IMR-90 (cell line): ENCODE measurements around the gene SLC17A9. TPM values are rescaled to one million over a fixed set of nuclear protein-coding genes. Genes with fewer than 3 reads are reported as not detected.

Experiments
- ATAC-seq: fragments of 200-7000 bp; cut with Tn5 transposase; 2 replicates; pipeline ENCODE4 v1.9.1; 2020; ENCODE audit warnings: low read depth, mild to moderate bottlenecking, moderate library complexity
- BruUV-seq: library from RNA; stranded (reverse); fragments of 400-500 nt; replicated peaks from 2 replicates; lab custom pipeline; 2021; lab: Mats Ljungman, UMichigan
- CTCF ChIA-PET: fragments of 300-600 bp; formaldehyde crosslinking; extraction: SDS; loops from one replicate; lab custom pipeline; 2021; ENCODE audit warnings: antibody characterized with exemption; lab: Yijun Ruan, JAX
- POLR2A ChIA-PET: fragments of 300-600 bp; sonication (Branson Sonifier 250); formaldehyde crosslinking; loops from one replicate; lab custom pipeline; 2022; ENCODE audit warnings: antibody characterized with exemption; ENCODE audit not compliant: unreplicated experiment; lab: Charles Lee
- DNase-seq: peaks from one replicate; pipeline ENCODE4 v3.0.0; 2013
- H2AFZ ChIP-seq: replicated peaks from 2 replicates; pipeline ENCODE3; 2013; ENCODE audit warnings: low read length, mild to moderate bottlenecking; ENCODE audit not compliant: poor library complexity
- H2AK5ac ChIP-seq: 2 replicates; pipeline ENCODE4 v1.6.1; 2013; ENCODE audit warnings: low read depth, low read length, inconsistent platforms
- H2AK9ac ChIP-seq: replicated peaks from 2 replicates; pipeline ENCODE3; 2013; ENCODE audit warnings: mild to moderate bottlenecking, low read depth, low read length, moderate library complexity; ENCODE audit not compliant: poor library complexity
- H2BK120ac ChIP-seq: 2 replicates; pipeline ENCODE4 v1.6.1; 2013; ENCODE audit warnings: low read depth, low read length, inconsistent platforms
- H2BK15ac ChIP-seq: 3 replicates; pipeline ENCODE4 v1.6.1; 2013; ENCODE audit warnings: low read depth, low read length, inconsistent platforms
- H2BK20ac ChIP-seq: 2 replicates; pipeline ENCODE4 v1.6.1; 2013; ENCODE audit warnings: low read depth, mild to moderate bottlenecking, inconsistent platforms, low read length, moderate library complexity
- H2BK5ac ChIP-seq: 2 replicates; pipeline ENCODE4 v1.6.1; 2013; ENCODE audit warnings: mild to moderate bottlenecking, low read depth, low read length, inconsistent platforms; ENCODE audit not compliant: poor library complexity, severe bottlenecking
- H3K14ac ChIP-seq: replicated peaks from 2 replicates; pipeline ENCODE4 v1.6.1; 2013; ENCODE audit warnings: low read depth, low read length, inconsistent platforms
- H3K18ac ChIP-seq: 2 replicates; pipeline ENCODE4 v1.6.1; 2013; ENCODE audit warnings: low read depth, low read length, control low read depth
- H3K23ac ChIP-seq: 2 replicates; pipeline ENCODE4 v1.6.1; 2013; ENCODE audit warnings: low read depth, low read length, inconsistent platforms
- H3K27ac ChIP-seq: 2 replicates; pipeline ENCODE4 v1.5.1; 2013; ENCODE audit warnings: mild to moderate bottlenecking, control low read depth, low read length; ENCODE audit not compliant: insufficient read depth
- H3K27me3 ChIP-seq: 2 replicates; pipeline ENCODE4 v1.6.1; 2013; ENCODE audit warnings: low read length; ENCODE audit not compliant: control insufficient read depth, insufficient read depth
- H3K36me3 ChIP-seq: 2 replicates; pipeline ENCODE4 v1.6.1; 2013; ENCODE audit warnings: low read length, mixed read lengths; ENCODE audit not compliant: control insufficient read depth, insufficient read depth
- H3K4ac ChIP-seq: 2 replicates; pipeline ENCODE4 v1.6.1; 2013; ENCODE audit warnings: low read depth, low read length, inconsistent platforms
- H3K4me1 ChIP-seq: 2 replicates; pipeline ENCODE4 v1.6.1; 2013; ENCODE audit warnings: low read length, mixed read lengths; ENCODE audit not compliant: control insufficient read depth, insufficient read depth
- H3K4me2 ChIP-seq: 2 replicates; pipeline ENCODE4 v1.6.1; 2013; ENCODE audit warnings: low read depth, mild to moderate bottlenecking, control low read depth, low read length, moderate library complexity
- H3K4me3 ChIP-seq: 2 replicates; pipeline ENCODE4 v1.5.1; 2013; ENCODE audit warnings: low read depth, mild to moderate bottlenecking, control low read depth, low read length, moderate library complexity; ENCODE audit not compliant: insufficient read depth
- H3K56ac ChIP-seq: 2 replicates; pipeline ENCODE4 v1.6.1; 2013; ENCODE audit warnings: low read length, inconsistent platforms; ENCODE audit not compliant: insufficient read depth; ENCODE audit errors: extremely low read depth
- H3K79me1 ChIP-seq, 2 experiments: 2 replicates each; pipeline ENCODE4 v1.6.1; 2013; ENCODE audit warnings: low read length in 2 of 2, inconsistent platforms in 1 of 2, low read depth in 1 of 2
- H3K9ac ChIP-seq: 2 replicates; pipeline ENCODE4 v1.6.1; 2013; ENCODE audit warnings: low read depth, low read length, control low read depth
- H3K9me1 ChIP-seq: 2 replicates; pipeline ENCODE4 v1.6.1; 2013; ENCODE audit warnings: low read length, inconsistent platforms; ENCODE audit not compliant: insufficient read depth
- H3K9me3 ChIP-seq: 2 replicates; pipeline ENCODE4 v1.6.1; 2013; ENCODE audit warnings: low read length; ENCODE audit not compliant: control insufficient read depth, insufficient read depth
- H4K20me1 ChIP-seq: 2 replicates; pipeline ENCODE4 v1.6.1; 2013; ENCODE audit warnings: low read length, inconsistent platforms; ENCODE audit not compliant: insufficient read depth
- H4K5ac ChIP-seq: 2 replicates; pipeline ENCODE4 v1.6.1; 2013; ENCODE audit warnings: mild to moderate bottlenecking, low read depth, low read length, control low read depth
- H4K8ac ChIP-seq, 2 experiments: 2 replicates each; pipeline ENCODE4 v1.6.1; 2013; ENCODE audit warnings: low read depth in 2 of 2, low read length in 2 of 2, control low read depth in 1 of 2, inconsistent platforms in 1 of 2
- H4K91ac ChIP-seq: 2 replicates; pipeline ENCODE4 v1.6.1; 2013; ENCODE audit warnings: low read depth, low read length, inconsistent platforms; ENCODE audit not compliant: insufficient read depth
- BHLHE40 ChIP-seq: fragments of 150-350 bp; IDR thresholded peaks from 2 replicates; pipeline ENCODE4 v1.6.1; 2016; ENCODE audit warnings: mild to moderate bottlenecking, low read depth, low read length
- CEBPB ChIP-seq: IDR thresholded peaks from 2 replicates; pipeline ENCODE4 v1.6.1; 2012; ENCODE audit warnings: low read depth, low read length, improper control_type of control experiment
- CHD1 ChIP-seq: IDR thresholded peaks from 2 replicates; pipeline ENCODE4 v1.6.1; 2012; ENCODE audit warnings: low read depth, low read length, improper control_type of control experiment
- FOS ChIP-seq: fragments of 150-350 bp; IDR thresholded peaks from 2 replicates; pipeline ENCODE4 v1.6.1; 2016; ENCODE audit warnings: low read depth, low read length
- MAZ ChIP-seq: IDR thresholded peaks from 2 replicates; pipeline ENCODE4 v1.6.1; 2012; ENCODE audit warnings: low read depth, mild to moderate bottlenecking, low read length, improper control_type of control experiment, moderate library complexity, borderline replicate concordance
- MXI1 ChIP-seq: IDR thresholded peaks from 2 replicates; pipeline ENCODE4 v1.6.1; 2012; ENCODE audit warnings: low read depth, mild to moderate bottlenecking, low read length, moderate library complexity, borderline replicate concordance
- POLR2A ChIP-seq: IDR thresholded peaks from 2 replicates; pipeline ENCODE4 v1.6.1; 2012; ENCODE audit warnings: mild to moderate bottlenecking, low read depth, low read length
- RAD21 ChIP-seq: IDR thresholded peaks from 2 replicates; pipeline ENCODE4 v1.6.1; 2012; ENCODE audit warnings: low read length, improper control_type of control experiment
- RCOR1 ChIP-seq: IDR thresholded peaks from 2 replicates; pipeline ENCODE4 v1.6.1; 2012; ENCODE audit warnings: mild to moderate bottlenecking, low read length, improper control_type of control experiment; ENCODE audit not compliant: insufficient replicate concordance
- RFX5 ChIP-seq: IDR thresholded peaks from 2 replicates; pipeline ENCODE4 v1.8.0; 2012; ENCODE audit warnings: low read depth, mild to moderate bottlenecking, low read length, moderate library complexity
- SMC3 ChIP-seq: fragments of 150-350 bp; IDR thresholded peaks from 2 replicates; pipeline ENCODE4 v1.6.1; 2016; ENCODE audit warnings: low read depth, mild to moderate bottlenecking, antibody characterized with exemption, low read length, moderate library complexity
- WGBS, 2 experiments: methylation state at CpG; one replicate each; pipeline versions ENCODE4 v1.1.5 to v1.1.7; 2013; ENCODE audit warnings: missing lambda C conversion rate in 2 of 2; ENCODE audit not compliant: insufficient read length in 1 of 2; ENCODE audit errors: extremely low coverage in 2 of 2; 5-methylcytosine and 5-hydroxymethylcytosine counted together
- dilution Hi-C: fragments of 300-500 bp; cut with HindIII; formaldehyde crosslinking; loops from one replicate; pipeline ENCODE4 v1.14.3; 2018; ENCODE audit warnings: low sequenced_read_pairs; ENCODE audit not compliant: unreplicated experiment
- in situ Hi-C: fragments of 300-500 bp; cut with MboI; formaldehyde crosslinking; loops from 3 replicates; pipeline ENCODE4 v1.14.3; 2019; ENCODE audit warnings: low sequenced_read_pairs, inconsistent platforms, mixed read lengths
- intact Hi-C: fragments of 100-400 bp; cut with micrococcal nuclease; formaldehyde crosslinking; loops from 2 replicates; pipeline ENCODE4 v1.10.0; 2022
- polyA plus RNA-seq, 3 experiments: library from polyadenylated mRNA; depleted of rRNA; stranded (reverse); fragments of >200 nt; gene quantifications; 2 replicates each; pipeline ENCODE4 v1.2.3, GENCODE V29; 2012; ENCODE audit warnings: low replicate concordance in 1 of 3
- total RNA-seq: library from RNA; depleted of rRNA; stranded (reverse); fragments of >200 nt; gene quantifications from 2 replicates; pipeline ENCODE4 v1.2.3, GENCODE V29; 2012
- TF ChIP-seq, protein P1 (sequence below): fragments of 150-350 bp; IDR thresholded peaks from 2 replicates; pipeline ENCODE4 v1.6.1; 2016; ENCODE audit warnings: low read depth, mild to moderate bottlenecking, low read length, moderate library complexity, borderline replicate concordance
- TF ChIP-seq, protein P2 (sequence below): conservative IDR thresholded peaks from 2 replicates; pipeline ENCODE4 v1.5.1; 2012; ENCODE audit warnings: mild to moderate bottlenecking, low read depth, low read length, improper control_type of control experiment

SLC17A9 gene
- total and polyA plus RNA-seq, 2 of the 4 experiments (the other 2 are of a cell fraction): 2.2 to 14.4 TPM

DNA sequence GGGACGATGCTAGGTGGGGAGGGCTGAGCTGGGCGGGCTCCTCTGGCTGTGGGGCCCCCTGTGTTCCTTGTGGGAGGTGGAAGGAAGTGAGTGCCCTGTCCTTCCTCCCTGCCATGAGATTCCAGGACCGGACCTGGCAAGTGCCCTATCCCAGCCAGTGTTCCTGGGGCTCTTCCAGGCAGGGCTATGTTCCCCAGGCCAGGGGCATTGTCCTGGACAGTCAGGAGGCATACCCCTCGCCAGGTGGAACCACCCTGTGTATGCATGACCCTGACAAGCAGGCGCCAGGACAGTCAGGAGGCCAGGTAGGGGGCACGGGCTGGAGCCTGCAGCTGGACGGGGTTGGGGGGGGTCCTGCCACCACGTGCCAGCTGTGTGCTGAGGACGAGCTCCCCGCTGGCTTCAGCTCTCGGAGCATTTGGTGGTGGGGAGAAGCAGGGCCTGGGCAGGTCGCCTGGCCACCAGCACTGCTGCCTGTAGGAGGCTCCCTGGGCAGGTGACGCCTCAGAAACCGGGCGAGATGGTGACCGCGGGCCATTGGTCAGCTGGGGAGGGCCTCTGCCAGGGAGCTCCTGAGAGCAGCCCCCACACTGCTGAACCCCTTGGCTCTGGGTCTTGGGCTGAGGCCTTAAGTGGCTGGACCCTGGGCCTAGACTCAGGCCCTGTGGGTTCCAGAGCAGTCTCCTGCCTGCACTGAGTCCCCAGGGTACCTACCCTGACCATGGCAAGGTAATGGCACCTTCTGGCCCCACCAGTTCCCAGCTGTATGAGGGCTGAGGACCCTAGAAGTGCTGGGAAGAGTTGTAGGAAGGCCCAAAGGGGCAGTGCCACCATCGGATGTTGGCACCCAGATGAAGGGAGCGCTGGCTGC lies 694 bp downstream of the SLC17A9 start:
- Histone ChIP-seq H3K79me1 (peaks cover 0 to 11% of the 10 kb centered on the region in 2 experiments; a peak in 2 of 4 replicates), H3K56ac (no peak overlapping the region), H3K4me3 (no peak overlapping the region; the same call in 1 of the 2 replicates), H4K5ac (peak overlapping the region; percentile 98), H3K9me1 (peaks cover 6% of the 10 kb centered on the region; the same call in 1 of the 2 replicates), H4K20me1 (peaks cover 4% of the 10 kb centered on the region; the same call in 1 of the 2 replicates), H3K4ac (peak overlapping the region; percentile 51; the same call in 1 of the 2 replicates), H2BK20ac (no peak overlapping the region), H4K8ac (peak overlapping the region; percentile 70 to 82), H2AFZ (peak overlapping the region; percentile 90), H3K14ac (peak overlapping the region; percentile 7), H4K91ac (peak overlapping the region; percentile 66), H3K9ac (peak overlapping the region; percentile 60; the same call in 1 of the 2 replicates), H2AK5ac (peak overlapping the region; percentile 42), H3K4me1 (peaks cover 13% of the 10 kb centered on the region), H3K9me3 (peaks cover 2% of the 10 kb centered on the region; the same call in 1 of the 2 replicates), H2BK15ac (no peak overlapping the region), H3K23ac (peak overlapping the region; percentile 3; the same call in 1 of the 2 replicates), H3K18ac (peak overlapping the region; percentile 66; the same call in 1 of the 2 replicates), H3K36me3 (peaks cover 23% of the 10 kb centered on the region), H3K4me2 (peak overlapping the region; percentile 66), H2BK5ac (peak overlapping the region; percentile 46), H3K27me3 (no peaks in the 10 kb centered on the region), H2BK120ac (peak overlapping the region; percentile 16; the same call in 1 of the 2 replicates), H2AK9ac (peak overlapping the region; percentile 29), H3K27ac (peak overlapping the region; percentile 78)
- CTCF ChIA-PET: interaction anchor here (0.7 to 0.8 kb wide), 2 partner anchors 45 to 78 kb away, joined by 3 to 5 read pairs; no protein-coding TSS in a partner anchor
- POLR2A ChIA-PET: interaction anchor here (0.5 to 1.0 kb wide), 4 partner anchors 15 to 584 kb away, joined by 3 to 13 read pairs (median 6); partner anchors contain the start of gene GID8
- in situ Hi-C loops: no loop called here
- 87% methylated on average over 6 of the region's 19 CpGs; no CpG with 5 or more reads in 1 of the 2 experiments for WGBS, 2 experiments
- BruUV-seq: no TSS peak
- intact Hi-C loops: no loop called here
- DNase-seq (no peak), ATAC-seq (no peak; the same call in 1 of the 2 replicates)
- dilution Hi-C loops: no loop called here
- TF ChIP-seq MAZ (no peak), MXI1 (no peak), POLR2A (no peak), CHD1 (no peak), RAD21 (no peak), FOS (no peak), CEBPB (no peak), SMC3 (no peak), RCOR1 (no peak), BHLHE40 (no peak), RFX5 (no peak)
- TF ChIP-seq, protein P1, sequence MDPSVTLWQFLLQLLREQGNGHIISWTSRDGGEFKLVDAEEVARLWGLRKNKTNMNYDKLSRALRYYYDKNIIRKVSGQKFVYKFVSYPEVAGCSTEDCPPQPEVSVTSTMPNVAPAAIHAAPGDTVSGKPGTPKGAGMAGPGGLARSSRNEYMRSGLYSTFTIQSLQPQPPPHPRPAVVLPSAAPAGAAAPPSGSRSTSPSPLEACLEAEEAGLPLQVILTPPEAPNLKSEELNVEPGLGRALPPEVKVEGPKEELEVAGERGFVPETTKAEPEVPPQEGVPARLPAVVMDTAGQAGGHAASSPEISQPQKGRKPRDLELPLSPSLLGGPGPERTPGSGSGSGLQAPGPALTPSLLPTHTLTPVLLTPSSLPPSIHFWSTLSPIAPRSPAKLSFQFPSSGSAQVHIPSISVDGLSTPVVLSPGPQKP: no peak
- TF ChIP-seq, protein P2, sequence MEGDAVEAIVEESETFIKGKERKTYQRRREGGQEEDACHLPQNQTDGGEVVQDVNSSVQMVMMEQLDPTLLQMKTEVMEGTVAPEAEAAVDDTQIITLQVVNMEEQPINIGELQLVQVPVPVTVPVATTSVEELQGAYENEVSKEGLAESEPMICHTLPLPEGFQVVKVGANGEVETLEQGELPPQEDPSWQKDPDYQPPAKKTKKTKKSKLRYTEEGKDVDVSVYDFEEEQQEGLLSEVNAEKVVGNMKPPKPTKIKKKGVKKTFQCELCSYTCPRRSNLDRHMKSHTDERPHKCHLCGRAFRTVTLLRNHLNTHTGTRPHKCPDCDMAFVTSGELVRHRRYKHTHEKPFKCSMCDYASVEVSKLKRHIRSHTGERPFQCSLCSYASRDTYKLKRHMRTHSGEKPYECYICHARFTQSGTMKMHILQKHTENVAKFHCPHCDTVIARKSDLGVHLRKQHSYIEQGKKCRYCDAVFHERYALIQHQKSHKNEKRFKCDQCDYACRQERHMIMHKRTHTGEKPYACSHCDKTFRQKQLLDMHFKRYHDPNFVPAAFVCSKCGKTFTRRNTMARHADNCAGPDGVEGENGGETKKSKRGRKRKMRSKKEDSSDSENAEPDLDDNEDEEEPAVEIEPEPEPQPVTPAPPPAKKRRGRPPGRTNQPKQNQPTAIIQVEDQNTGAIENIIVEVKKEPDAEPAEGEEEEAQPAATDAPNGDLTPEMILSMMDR: no peak
